Measurements from ENCODE around the gene HCFC1R1.
"Not testable (repeated sequence)": the region's sequence is repeated elsewhere in the genome, so short reads cannot be mapped to it uniquely, and the experiment has no call there.

Gene HCFC1R1

GRCh38 chr16:3023669-3024478 lies at the start of gene HCFC1R1, which contains the start of gene THOC6:
TSS of gene HCFC1R1 (minus strand) at chr16:3023942. CDS start at chr16:3023941, 1 bp downstream.
TSS of gene THOC6 (plus strand) at chr16:3024035. CDS start at chr16:3024327, 292 bp downstream.
- in situ Hi-C loops (cut with MboI; ENCODE audit: low sequenced_read_pairs) = no loop called here

GRCh38 chr16:3073448-3073847 lies 49.7 kb upstream of the HCFC1R1 start:
- in situ Hi-C loops (cut with MboI; ENCODE audit: low sequenced_read_pairs) = no loop called here

GRCh38 chr16:3072576-3073263 lies 49.0 kb upstream of the HCFC1R1 start:
- in situ Hi-C loops (cut with MboI; ENCODE audit: low sequenced_read_pairs) = not testable (repeated sequence)

- in situ Hi-C loops (cut with MboI; ENCODE audit: low sequenced_read_pairs) = not testable (repeated sequence)
Observed at GRCh38 chr16:3072148-3072547, 48.4 kb upstream of the HCFC1R1 start.

- in situ Hi-C loops (cut with MboI; ENCODE audit: low sequenced_read_pairs) = no loop called here
Observed at GRCh38 chr16:3071655-3072054, 47.9 kb upstream of the HCFC1R1 start.

- in situ Hi-C loops (cut with MboI; ENCODE audit: low sequenced_read_pairs) = no loop called here
Observed at GRCh38 chr16:3070608-3071111, 46.9 kb upstream of the HCFC1R1 start.

GRCh38 chr16:3069146-3069545 lies 45.4 kb upstream of the HCFC1R1 start:
- in situ Hi-C loops (cut with MboI; ENCODE audit: low sequenced_read_pairs) = not testable (repeated sequence)

- in situ Hi-C loops (cut with MboI; ENCODE audit: low sequenced_read_pairs) = no loop called here
Observed at GRCh38 chr16:3068487-3068886, 44.7 kb upstream of the HCFC1R1 start.

- in situ Hi-C loops (cut with MboI; ENCODE audit: low sequenced_read_pairs) = no loop called here
Observed at GRCh38 chr16:3066440-3066748, 42.7 kb upstream of the HCFC1R1 start.

- in situ Hi-C loops (cut with MboI; ENCODE audit: low sequenced_read_pairs) = no loop called here
Observed at GRCh38 chr16:3065742-3066439, 42.1 kb upstream of the HCFC1R1 start.

- in situ Hi-C loops (cut with MboI; ENCODE audit: low sequenced_read_pairs) = no loop called here
Observed at GRCh38 chr16:3065069-3065741, 41.5 kb upstream of the HCFC1R1 start, which contains the start of gene IL32. TSS of gene IL32 (plus strand) at chr16:3065640. CDS start at chr16:3065812, 172 bp downstream.

GRCh38 chr16:3063625-3064386 lies 40.1 kb upstream of the HCFC1R1 start:
- in situ Hi-C loops (cut with MboI; ENCODE audit: low sequenced_read_pairs) = no loop called here

GRCh38 chr16:3062553-3062952 lies 38.8 kb upstream of the HCFC1R1 start:
- in situ Hi-C loops (cut with MboI; ENCODE audit: low sequenced_read_pairs) = no loop called here

GRCh38 chr16:3060339-3061127 lies 36.8 kb upstream of the HCFC1R1 start:
- in situ Hi-C loops (cut with MboI; ENCODE audit: low sequenced_read_pairs) = no loop called here

GRCh38 chr16:3059723-3060242 lies 36.0 kb upstream of the HCFC1R1 start:
- in situ Hi-C loops (cut with MboI; ENCODE audit: low sequenced_read_pairs) = no loop called here

- in situ Hi-C loops (cut with MboI; ENCODE audit: low sequenced_read_pairs) = no loop called here
Observed at GRCh38 chr16:3059041-3059722, 35.4 kb upstream of the HCFC1R1 start.

GRCh38 chr16:3058139-3059030 lies 34.6 kb upstream of the HCFC1R1 start:
- in situ Hi-C loops (cut with MboI; ENCODE audit: low sequenced_read_pairs) = no loop called here

All from hTERT RPE-1 (cell line).